H9 (cell line): ENCODE results near the gene TRMT112. TPM values are rescaled to one million over a fixed set of nuclear protein-coding genes. Genes with fewer than 3 reads are reported as not detected.

Experiments
- DNase-seq: peaks from one replicate; pipeline ENCODE4 v3.0.0-alpha.2; 2017
- H2AFZ ChIP-seq: one replicate; pipeline ENCODE4 v1.6.1; 2013; ENCODE audit warnings: mild to moderate bottlenecking, low read length, control low read depth, moderate library complexity
- H2AK5ac ChIP-seq: 2 replicates; pipeline ENCODE4 v1.6.1; 2013; ENCODE audit warnings: low read length, control low read depth, mixed read lengths; ENCODE audit not compliant: insufficient read length
- H2BK120ac ChIP-seq: one replicate; pipeline ENCODE4 v1.6.1; 2013; ENCODE audit warnings: low read depth, mild to moderate bottlenecking, low read length, control low read depth, inconsistent platforms; ENCODE audit not compliant: poor library complexity, severe bottlenecking
- H2BK12ac ChIP-seq: 2 replicates; pipeline ENCODE4 v1.6.1; 2013; ENCODE audit warnings: low read length, control low read depth, mixed read lengths, low read depth; ENCODE audit not compliant: insufficient read length
- H2BK15ac ChIP-seq: 2 replicates; pipeline ENCODE4 v1.6.1; 2013; ENCODE audit warnings: low read depth, low read length, control low read depth
- H2BK20ac ChIP-seq: one replicate; pipeline ENCODE4 v1.6.1; 2013; ENCODE audit warnings: low read depth, mild to moderate bottlenecking, low read length, control low read depth, inconsistent platforms; ENCODE audit not compliant: poor library complexity, severe bottlenecking
- H2BK5ac ChIP-seq: 2 replicates; pipeline ENCODE4 v1.6.1; 2013; ENCODE audit warnings: low read length, control low read depth, mixed read lengths; ENCODE audit not compliant: insufficient read length
- H3K14ac ChIP-seq: 2 replicates; pipeline ENCODE4 v1.6.1; 2013; ENCODE audit warnings: low read length, control low read depth; ENCODE audit not compliant: insufficient read depth
- H3K18ac ChIP-seq: 2 replicates; pipeline ENCODE4 v1.6.1; 2013; ENCODE audit warnings: low read depth, mild to moderate bottlenecking, mixed read lengths, low read length, control low read depth; ENCODE audit not compliant: insufficient read length
- H3K23ac ChIP-seq: 2 replicates; pipeline ENCODE4 v1.6.1; 2013; ENCODE audit warnings: low read length, control low read depth, mixed read lengths, low read depth; ENCODE audit not compliant: insufficient read length
- H3K23me2 ChIP-seq: 2 replicates; pipeline ENCODE4 v1.6.1; 2013; ENCODE audit warnings: low read depth, mild to moderate bottlenecking, mixed read lengths, low read length, control low read depth; ENCODE audit not compliant: insufficient read length, poor library complexity, severe bottlenecking
- H3K27ac ChIP-seq: 2 replicates; pipeline ENCODE4 v1.5.1; 2013; ENCODE audit warnings: low read length, control low read depth, mixed read lengths, low read depth; ENCODE audit not compliant: insufficient read length
- H3K27me3 ChIP-seq: 2 replicates; pipeline ENCODE4 v1.6.1; 2013; ENCODE audit warnings: low read length, control low read depth, inconsistent platforms; ENCODE audit not compliant: insufficient read depth
- H3K4ac ChIP-seq: 2 replicates; pipeline ENCODE4 v1.6.1; 2013; ENCODE audit warnings: low read depth, mild to moderate bottlenecking, control low read depth, inconsistent platforms, low read length, moderate library complexity
- H3K4me1 ChIP-seq: 2 replicates; pipeline ENCODE4 v1.6.1; 2013; ENCODE audit warnings: low read length, control low read depth, inconsistent platforms; ENCODE audit not compliant: insufficient read depth
- H3K4me2 ChIP-seq: 2 replicates; pipeline ENCODE4 v1.6.1; 2013; ENCODE audit warnings: low read length, control low read depth, mixed read lengths; ENCODE audit not compliant: insufficient read length, insufficient read depth
- H3K56ac ChIP-seq: 2 replicates; pipeline ENCODE4 v1.6.1; 2013; ENCODE audit warnings: low read depth, mild to moderate bottlenecking, mixed read lengths, low read length, control low read depth; ENCODE audit not compliant: insufficient read length
- H3K79me1 ChIP-seq: 2 replicates; pipeline ENCODE4 v1.6.1; 2013; ENCODE audit warnings: low read depth, mild to moderate bottlenecking, moderate library complexity, low read length, control low read depth, inconsistent platforms; ENCODE audit not compliant: insufficient read depth, poor library complexity, severe bottlenecking
- H3K79me2 ChIP-seq: 2 replicates; pipeline ENCODE4 v1.6.1; 2013; ENCODE audit warnings: low read length, control low read depth, inconsistent platforms; ENCODE audit not compliant: insufficient read depth
- H3K9ac ChIP-seq: 2 replicates; pipeline ENCODE4 v1.6.1; 2013; ENCODE audit warnings: low read length, control low read depth, mixed read lengths; ENCODE audit not compliant: insufficient read length; ENCODE audit errors: extremely low read depth
- H3K9me3 ChIP-seq: one replicate; pipeline ENCODE4 v1.6.1; 2013; ENCODE audit warnings: low read depth, low read length, inconsistent platforms; ENCODE audit not compliant: control insufficient read depth
- H3T11ph ChIP-seq: one replicate; pipeline ENCODE4 v1.6.1; 2013; ENCODE audit warnings: mild to moderate bottlenecking, low read length, control low read depth, inconsistent platforms
- H4K20me1 ChIP-seq: one replicate; pipeline ENCODE4 v1.6.1; 2013; ENCODE audit not compliant: control insufficient read depth, insufficient read length, insufficient read depth
- H4K5ac ChIP-seq: 2 replicates; pipeline ENCODE4 v1.6.1; 2013; ENCODE audit warnings: low read depth, mild to moderate bottlenecking, mixed read lengths, low read length, control low read depth; ENCODE audit not compliant: insufficient read length
- H4K8ac ChIP-seq: replicated peaks from 2 replicates; pipeline ENCODE4 v1.6.1; 2013; ENCODE audit warnings: low read length, control low read depth, mixed read lengths, low read depth; ENCODE audit not compliant: insufficient read length
- H4K91ac ChIP-seq: 2 replicates; pipeline ENCODE4 v1.6.1; 2013; ENCODE audit warnings: low read depth, mild to moderate bottlenecking, moderate library complexity, mixed read lengths, low read length, control low read depth; ENCODE audit not compliant: insufficient read length
- H3K27ac Mint-ChIP-seq, 3 experiments: 2 replicates in 2 of 3; 3 replicates in 1 of 3; pipeline ENCODE4 v1.8.0; 2020 to 2021; ENCODE audit warnings: mixed read lengths in 3 of 3, mild to moderate bottlenecking in 1 of 3, moderate library complexity in 1 of 3
- H3K27me3 Mint-ChIP-seq: 2 replicates; pipeline ENCODE4 v1.8.0; 2021; ENCODE audit warnings: low read depth, mild to moderate bottlenecking, moderate library complexity, mixed read lengths
- H3K36me3 Mint-ChIP-seq, 3 experiments: 2 replicates in 2 of 3; 3 replicates in 1 of 3; pipeline ENCODE4 v1.8.0; 2020 to 2021; ENCODE audit warnings: low read depth in 3 of 3, mixed read lengths in 3 of 3; ENCODE audit not compliant: insufficient read depth in 1 of 3
- H3K4me1 Mint-ChIP-seq, 2 experiments: 2 replicates each; pipeline ENCODE4 v1.8.0; 2020; ENCODE audit warnings: mixed read lengths in 2 of 2
- H3K4me3 Mint-ChIP-seq, 2 experiments: 2 replicates in 1 of 2; 3 replicates in 1 of 2; pipeline ENCODE4 v1.8.0; 2020 to 2021; ENCODE audit warnings: mild to moderate bottlenecking in 2 of 2, mixed read lengths in 2 of 2, moderate library complexity in 1 of 2
- H3K9me3 Mint-ChIP-seq, 2 experiments: 2 replicates in 1 of 2; 3 replicates in 1 of 2; pipeline ENCODE4 v1.8.0; 2020; ENCODE audit warnings: mild to moderate bottlenecking in 2 of 2, mixed read lengths in 2 of 2, moderate library complexity in 1 of 2
- CTCF ChIP-seq: fragments of 200-600 bp; sonication (generic); conservative IDR thresholded peaks from 3 replicates; pipeline ENCODE4 v1.8.0; 2021; ENCODE audit warnings: antibody characterized with exemption, mild to moderate bottlenecking
- WGBS: extraction: QIAGEN DNeasy Blood & Tissue Kit; methylation state at CpG from one replicate; pipeline ENCODE4 v1.1.7; 2013; ENCODE audit warnings: missing lambda C conversion rate, low lambda C conversion rate, mixed read lengths; ENCODE audit not compliant: insufficient read length; ENCODE audit errors: extremely low coverage; 5-methylcytosine and 5-hydroxymethylcytosine counted together
- total RNA-seq: library from RNA; stranded (reverse); gene quantifications from 2 replicates; pipeline ENCODE4 v1.2.1, GENCODE V29; 2021

The TRMT112 gene
- total RNA-seq, 1 experiment from 2014 or later = 315 TPM

- no peak overlapping the region for H2AFZ ChIP-seq
- H3K14ac ChIP-seq = no peak overlapping the region; the same call in 1 of the 2 replicates
- H2AK5ac ChIP-seq = no peak overlapping the region
- Mint-ChIP-seq H3K4me1 (peaks cover 16 to 28% of the 10 kb centered on the region in 2 experiments), H3K4me3 (no peak overlapping the region), H3K27ac (no peak overlapping the region), H3K9me3 (no peaks in the 10 kb centered on the region), H3K27me3 (no peaks in the 10 kb centered on the region), H3K36me3 (no peaks in the 10 kb centered on the region; a peak in 1 of 7 replicates)
- no peaks in the 10 kb centered on the region for H4K20me1 ChIP-seq
- no peak overlapping the region for H3T11ph ChIP-seq
- H2BK15ac ChIP-seq = no peak overlapping the region
- H3K27ac ChIP-seq = no peak overlapping the region
- no peak overlapping the region for H3K56ac ChIP-seq
- H3K18ac ChIP-seq = no peak overlapping the region
- H3K4me2 ChIP-seq = no peak overlapping the region
- H2BK20ac ChIP-seq = no peak overlapping the region
- no peak overlapping the region for H2BK12ac ChIP-seq
- WGBS = no CpG with 5 or more reads among the region's 33 CpGs
- no peak overlapping the region for H2BK120ac ChIP-seq
- H3K23ac ChIP-seq = no peak overlapping the region
- H3K9me3 ChIP-seq = no peaks in the 10 kb centered on the region
- H4K91ac ChIP-seq = no peak overlapping the region
- H3K9ac ChIP-seq = no peak overlapping the region
- H3K4ac ChIP-seq = no peak overlapping the region
- H3K79me2 ChIP-seq = no peaks in the 10 kb centered on the region
- no peak for DNase-seq
- no peaks in the 10 kb centered on the region for H3K79me1 ChIP-seq
- no peak overlapping the region for H2BK5ac ChIP-seq
- no peaks in the 10 kb centered on the region for H3K23me2 ChIP-seq
- peaks cover 2% of the 10 kb centered on the region; the same call in 1 of the 2 replicates for H3K4me1 ChIP-seq
- no peaks in the 10 kb centered on the region for H3K27me3 ChIP-seq
- H4K5ac ChIP-seq = no peak overlapping the region
- TF ChIP-seq CTCF = no peak
- no peak overlapping the region for H4K8ac ChIP-seq
Observed at GRCh38 chr11:64352099-64352994, 35.0 kb upstream of the TRMT112 start.
